Kidney (tissue), 14 donors: ENCODE data around the gene PACSIN1. TPM values are rescaled to one million over a fixed set of nuclear protein-coding genes. Genes with fewer than 3 reads are reported as not detected.

ENCODE experiments used
- DNase-seq, 5 donors: peaks; one replicate each; pipeline ENCODE4 v3.0.0-alpha.2; 2013 to 2020
- FAIRE-seq: peaks from 2 replicates; lab custom pipeline; 2012; peaks lifted over from hg19 to GRCh38; lab: Jason Lieb, UNC
- H3K27ac ChIP-seq, 2 donors: one replicate each; pipeline ENCODE4 v1.7.0; 2013; ENCODE audit warnings: low read depth in 2 of 2, low read length in 2 of 2, inconsistent platforms in 1 of 2
- H3K27me3 ChIP-seq: one replicate; pipeline ENCODE4 v1.7.1; 2013; ENCODE audit warnings: low read length, inconsistent platforms; ENCODE audit not compliant: control insufficient read depth, insufficient read depth
- H3K36me3 ChIP-seq, 3 donors: one replicate each; pipeline versions ENCODE4 v1.7.0 to v1.7.1; 2013; ENCODE audit warnings: low read length in 3 of 3, control low read depth in 1 of 3, inconsistent platforms in 1 of 3; ENCODE audit not compliant: insufficient read depth in 3 of 3, control insufficient read depth in 2 of 3
- H3K4me1 ChIP-seq, 3 donors: one replicate each; pipeline versions ENCODE4 v1.7.0 to v1.7.1; 2013; ENCODE audit warnings: low read length in 3 of 3, inconsistent platforms in 1 of 3, low read depth in 1 of 3; ENCODE audit not compliant: control insufficient read depth in 2 of 3, insufficient read depth in 2 of 3
- H3K4me3 ChIP-seq, 3 donors: one replicate each; pipeline versions ENCODE4 v1.7.0 to v1.8.1; 2013; ENCODE audit warnings: low read length in 3 of 3, control low read depth in 1 of 3, inconsistent platforms in 1 of 3
- H3K9ac ChIP-seq, 3 donors: one replicate each; pipeline versions ENCODE4 v1.7.0 to v1.7.1; 2013; ENCODE audit warnings: low read length in 3 of 3, control low read depth in 1 of 3, inconsistent platforms in 1 of 3
- H3K9me3 ChIP-seq, 3 donors: one replicate each; pipeline versions ENCODE4 v1.7.0 to v1.7.1; 2013; ENCODE audit warnings: low read length in 3 of 3, control low read depth in 1 of 3, inconsistent platforms in 1 of 3; ENCODE audit not compliant: control insufficient read depth in 2 of 3, insufficient read depth in 1 of 3
- intact Hi-C: fragments of 100-400 bp; cut with DNase I; formaldehyde crosslinking; loops from one replicate; pipeline ENCODE4 v1.11.1; 2022
- polyA plus RNA-seq: library from polyadenylated mRNA; stranded (reverse); fragments of 350-450 nt; fragmentation: Illumina TruSeq; extraction: RNeasy Lipid Tissue Mini Kit (QIAGEN cat#74804); gene quantifications from one replicate; pipeline ENCODE4 v1.2.3, GENCODE V29; 2014; ENCODE audit warnings: low read depth, low replicate concordance; ENCODE audit not compliant: insufficient read depth
- total RNA-seq: library from RNA; stranded (reverse); fragmentation: NEBNext Ultra II Directional; extraction: Animal tissue kit (Norgen Biotek cat#: 25700); gene quantifications from one replicate; pipeline ENCODE4 v1.2.1, GENCODE V29; 2021
- TF ChIP-seq, protein P1 (sequence below): IDR thresholded peaks from 3 replicates; pipeline ENCODE4 v1.5.1; 2012; ENCODE audit warnings: mild to moderate bottlenecking, moderate library complexity, borderline replicate concordance; ENCODE audit not compliant: insufficient read depth; ENCODE audit errors: extremely low read depth
- donor health status: control.
- donor health status: control.
- donor health status: control.
- donor health status: control.
- donor health status: control.
- donor health status: DM: yes; HTN: yes; CAD: no.
- donor health status: Normal renal cell carcinoma (clear cell type).

Gene PACSIN1
- total and polyA plus RNA-seq, 2 donors from 2014 or later: 1.7 to 4.1 TPM

DNA sequence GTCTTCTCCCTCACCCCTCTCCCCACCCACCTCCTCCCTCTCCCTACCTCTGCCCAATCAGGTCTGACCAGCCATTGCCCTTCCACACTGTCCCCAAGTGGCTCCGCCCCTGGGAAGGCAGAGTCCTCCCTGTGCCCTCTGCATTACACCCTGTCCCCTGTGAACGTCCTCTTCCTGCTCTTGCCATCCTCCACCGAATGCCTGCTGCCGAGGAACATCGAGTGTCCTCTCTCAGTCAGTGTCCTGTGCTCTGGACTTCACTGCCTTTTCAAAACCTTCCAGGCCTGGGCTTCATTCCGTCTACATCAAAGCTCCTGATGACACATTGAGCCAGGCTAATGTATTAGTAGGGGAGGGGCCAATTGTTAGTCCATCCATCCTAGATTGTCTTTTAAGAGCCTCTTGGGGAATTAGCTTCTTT is 3.3 kb upstream of the PACSIN1 start:
- FAIRE-seq (no peak), DNase-seq (peak in 4 of 5 donors; percentile 57 to 71 (median 67))
- Histone ChIP-seq H3K4me1 (peaks cover 0 to 4% (median 0%) of the 10 kb centered on the region in 3 donors), H3K36me3 (no peaks in the 10 kb centered on the region), H3K27ac (no peak overlapping the region), H3K4me3 (no peak overlapping the region), H3K9ac (no peak overlapping the region), H3K9me3 (no peaks in the 10 kb centered on the region), H3K27me3 (no peaks in the 10 kb centered on the region)
- intact Hi-C loops: no loop called here
- TF ChIP-seq, protein P1, sequence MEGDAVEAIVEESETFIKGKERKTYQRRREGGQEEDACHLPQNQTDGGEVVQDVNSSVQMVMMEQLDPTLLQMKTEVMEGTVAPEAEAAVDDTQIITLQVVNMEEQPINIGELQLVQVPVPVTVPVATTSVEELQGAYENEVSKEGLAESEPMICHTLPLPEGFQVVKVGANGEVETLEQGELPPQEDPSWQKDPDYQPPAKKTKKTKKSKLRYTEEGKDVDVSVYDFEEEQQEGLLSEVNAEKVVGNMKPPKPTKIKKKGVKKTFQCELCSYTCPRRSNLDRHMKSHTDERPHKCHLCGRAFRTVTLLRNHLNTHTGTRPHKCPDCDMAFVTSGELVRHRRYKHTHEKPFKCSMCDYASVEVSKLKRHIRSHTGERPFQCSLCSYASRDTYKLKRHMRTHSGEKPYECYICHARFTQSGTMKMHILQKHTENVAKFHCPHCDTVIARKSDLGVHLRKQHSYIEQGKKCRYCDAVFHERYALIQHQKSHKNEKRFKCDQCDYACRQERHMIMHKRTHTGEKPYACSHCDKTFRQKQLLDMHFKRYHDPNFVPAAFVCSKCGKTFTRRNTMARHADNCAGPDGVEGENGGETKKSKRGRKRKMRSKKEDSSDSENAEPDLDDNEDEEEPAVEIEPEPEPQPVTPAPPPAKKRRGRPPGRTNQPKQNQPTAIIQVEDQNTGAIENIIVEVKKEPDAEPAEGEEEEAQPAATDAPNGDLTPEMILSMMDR: no peak

DNA sequence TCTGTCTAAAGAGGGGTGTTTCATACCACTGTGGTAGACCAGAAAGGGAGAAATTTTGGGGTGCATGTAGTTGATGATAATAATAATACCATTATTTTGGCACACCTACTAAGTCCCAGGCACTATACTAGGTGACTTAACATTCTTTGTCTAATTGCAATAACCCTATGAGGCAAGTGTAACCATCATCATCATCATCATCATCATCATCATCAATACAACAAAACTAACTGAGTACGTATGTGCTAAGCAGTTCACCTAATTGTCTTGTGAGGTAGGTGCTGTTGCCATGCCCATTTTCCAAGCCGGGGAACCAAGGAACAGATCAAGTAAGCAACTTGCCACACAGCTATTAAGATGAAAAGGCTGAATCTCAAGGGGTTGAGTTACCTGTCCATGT is 2.6 kb upstream of the PACSIN1 start:
- H3K9ac ChIP-seq: no peak overlapping the region
- DNase-seq: no peak
- H3K4me1 ChIP-seq: peaks cover 0 to 4% (median 0%) of the 10 kb centered on the region in 3 donors
- no peaks in the 10 kb centered on the region for H3K27me3 ChIP-seq
- no peaks in the 10 kb centered on the region for H3K36me3 ChIP-seq
- TF ChIP-seq, protein P1: no peak
- intact Hi-C loops: no loop called here
- H3K4me3 ChIP-seq: no peak overlapping the region
- H3K9me3 ChIP-seq: no peaks in the 10 kb centered on the region
- no peak for FAIRE-seq
- H3K27ac ChIP-seq: no peak overlapping the region

DNA sequence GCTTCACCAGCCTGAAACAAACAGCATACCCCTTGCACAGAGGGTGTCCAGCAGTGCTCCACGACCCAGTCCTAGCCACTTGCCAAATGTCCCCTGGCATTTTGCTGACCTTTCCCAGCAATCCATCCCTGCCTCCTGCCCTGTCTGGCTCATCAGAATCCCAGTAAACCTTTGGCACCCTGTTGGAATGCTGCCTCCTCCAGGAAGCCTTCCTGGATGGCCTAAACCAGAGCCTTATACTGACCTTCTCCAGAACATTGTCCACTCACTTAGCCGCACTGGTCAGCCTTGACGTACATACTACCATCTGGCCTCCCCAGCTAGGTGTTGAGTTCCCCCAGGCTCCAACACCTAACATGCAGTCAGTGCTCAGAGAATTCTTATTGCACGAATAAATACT is 2.0 kb upstream of the PACSIN1 start:
- no peaks in the 10 kb centered on the region for H3K27me3 ChIP-seq
- H3K36me3 ChIP-seq: no peaks in the 10 kb centered on the region
- DNase-seq (no peak), FAIRE-seq (no peak)
- TF ChIP-seq, protein P1: no peak
- peaks cover 0 to 4% (median 0%) of the 10 kb centered on the region in 3 donors for H3K4me1 ChIP-seq
- H3K9me3 ChIP-seq: no peaks in the 10 kb centered on the region
- no peak overlapping the region for H3K4me3 ChIP-seq
- H3K27ac ChIP-seq: no peak overlapping the region
- intact Hi-C loops: no loop called here
- H3K9ac ChIP-seq: no peak overlapping the region
